Thoracic aorta (tissue), 2 donors: ENCODE results near the gene KCNIP1. TPM values are rescaled to one million over a fixed set of nuclear protein-coding genes. Genes with fewer than 3 reads are reported as not detected.

Source experiments
- ATAC-seq: fragments of 150-250 bp; one replicate; pipeline ENCODE4 v1.8.0; 2017; ENCODE audit warnings: low read depth; ENCODE audit not compliant: insufficient number of reproducible peaks, low FRiP score
- DNase-seq: peaks from one replicate; pipeline ENCODE4 v3.0.0-alpha.2; 2020; ENCODE audit warnings: low spot score
- H3K27ac ChIP-seq, 2 donors: fragments of 200-600 bp; sonication (generic); 1 replicate in 1 of 2; 2 replicates in 1 of 2; pipeline ENCODE4 v1.5.1; 2016; ENCODE audit warnings: mild to moderate bottlenecking in 2 of 2, moderate library complexity in 2 of 2
- H3K27me3 ChIP-seq: fragments of 200-600 bp; sonication (generic); replicated peaks from 2 replicates; pipeline ENCODE4 v1.6.0; 2016; ENCODE audit warnings: mild to moderate bottlenecking; ENCODE audit not compliant: insufficient read depth
- H3K36me3 ChIP-seq: fragments of 200-600 bp; sonication (generic); one replicate; pipeline ENCODE4 v1.5.1; 2016
- H3K4me1 ChIP-seq, 2 donors: fragments of 200-600 bp; sonication (generic); 1 replicate in 1 of 2; 2 replicates in 1 of 2; pipeline versions ENCODE4 v1.5.1 to v1.6.0; 2016; ENCODE audit warnings: low read depth in 2 of 2, mild to moderate bottlenecking in 1 of 2; ENCODE audit not compliant: control insufficient read depth in 1 of 2
- H3K4me3 ChIP-seq: fragments of 200-600 bp; sonication (generic); 2 replicates; pipeline ENCODE4 v1.5.1; 2016; ENCODE audit warnings: mild to moderate bottlenecking
- H3K9me3 ChIP-seq: fragments of 200-600 bp; sonication (generic); 2 replicates; pipeline ENCODE4 v1.5.1; 2016
- total RNA-seq, 2 donors: library from RNA; depleted of rRNA; stranded (reverse); fragments of >200 nt; gene quantifications; one replicate each; pipeline versions ENCODE4 v1.1.0 to v1.2.3, GENCODE V29; 2016
- TF ChIP-seq, protein P1 (sequence below): fragments of 200-600 bp; sonication (generic); IDR thresholded peaks from one replicate; pipeline ENCODE4 v1.5.1; 2019; ENCODE audit warnings: antibody characterized with exemption

The KCNIP1 gene
- total RNA-seq, 2 donors from 2014 or later: not detected

- no peaks in the 10 kb centered on the region for H3K9me3 ChIP-seq
- DNase-seq: no peak
- no peak for ATAC-seq
- no peak overlapping the region for H3K4me3 ChIP-seq
- no peak overlapping the region for H3K27ac ChIP-seq
- H3K4me1 ChIP-seq: no peaks in the 10 kb centered on the region
- H3K27me3 ChIP-seq: no peaks in the 10 kb centered on the region
- no peaks in the 10 kb centered on the region for H3K36me3 ChIP-seq
- TF ChIP-seq, protein P1, sequence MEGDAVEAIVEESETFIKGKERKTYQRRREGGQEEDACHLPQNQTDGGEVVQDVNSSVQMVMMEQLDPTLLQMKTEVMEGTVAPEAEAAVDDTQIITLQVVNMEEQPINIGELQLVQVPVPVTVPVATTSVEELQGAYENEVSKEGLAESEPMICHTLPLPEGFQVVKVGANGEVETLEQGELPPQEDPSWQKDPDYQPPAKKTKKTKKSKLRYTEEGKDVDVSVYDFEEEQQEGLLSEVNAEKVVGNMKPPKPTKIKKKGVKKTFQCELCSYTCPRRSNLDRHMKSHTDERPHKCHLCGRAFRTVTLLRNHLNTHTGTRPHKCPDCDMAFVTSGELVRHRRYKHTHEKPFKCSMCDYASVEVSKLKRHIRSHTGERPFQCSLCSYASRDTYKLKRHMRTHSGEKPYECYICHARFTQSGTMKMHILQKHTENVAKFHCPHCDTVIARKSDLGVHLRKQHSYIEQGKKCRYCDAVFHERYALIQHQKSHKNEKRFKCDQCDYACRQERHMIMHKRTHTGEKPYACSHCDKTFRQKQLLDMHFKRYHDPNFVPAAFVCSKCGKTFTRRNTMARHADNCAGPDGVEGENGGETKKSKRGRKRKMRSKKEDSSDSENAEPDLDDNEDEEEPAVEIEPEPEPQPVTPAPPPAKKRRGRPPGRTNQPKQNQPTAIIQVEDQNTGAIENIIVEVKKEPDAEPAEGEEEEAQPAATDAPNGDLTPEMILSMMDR: no peak
Measured at GRCh38 chr5:170614065-170614490, 110.3 kb downstream of the KCNIP1 start.

DNA sequence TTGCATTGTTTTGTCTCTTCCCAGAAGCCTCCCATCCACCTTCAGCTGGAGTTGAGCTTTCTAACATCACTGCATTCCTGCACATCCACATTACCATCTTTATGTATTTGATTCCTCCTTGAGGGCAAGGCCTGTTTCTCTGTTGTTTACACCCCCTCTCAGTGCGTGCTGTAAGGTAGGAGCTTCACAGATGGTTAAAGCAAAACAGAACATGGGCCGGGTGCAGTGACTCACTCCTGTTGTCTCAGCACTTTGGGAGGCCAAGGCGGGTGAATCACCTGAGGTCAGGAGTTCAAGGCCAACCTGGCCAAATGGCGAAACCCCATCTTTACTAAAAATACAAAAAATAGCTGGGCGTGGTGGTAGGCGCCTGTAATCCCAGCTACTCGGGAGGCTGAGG is 110.9 kb downstream of the KCNIP1 start:
- ATAC-seq (no peak), DNase-seq (no peak)
- TF ChIP-seq, protein P1: no peak

GRCh38 chr5:170617533-170618490 is 114.0 kb downstream of the KCNIP1 start:
- Histone ChIP-seq H3K9me3 (no peaks in the 10 kb centered on the region), H3K27ac (no peak overlapping the region), H3K27me3 (no peaks in the 10 kb centered on the region), H3K4me3 (no peak overlapping the region), H3K4me1 (no peaks in the 10 kb centered on the region), H3K36me3 (no peaks in the 10 kb centered on the region)
- TF ChIP-seq, protein P1: no peak
- DNase-seq (no peak), ATAC-seq (no peak)

More for the DNA sequence above, 110.9 kb downstream of the KCNIP1 start:
- Histone ChIP-seq H3K27ac (no peak overlapping the region), H3K4me3 (no peak overlapping the region), H3K36me3 (no peaks in the 10 kb centered on the region), H3K4me1 (no peaks in the 10 kb centered on the region), H3K9me3 (no peaks in the 10 kb centered on the region), H3K27me3 (no peaks in the 10 kb centered on the region)

- Histone ChIP-seq H3K27ac (no peak overlapping the region), H3K27me3 (no peaks in the 10 kb centered on the region), H3K4me3 (no peak overlapping the region), H3K36me3 (no peaks in the 10 kb centered on the region), H3K4me1 (no peaks in the 10 kb centered on the region), H3K9me3 (no peaks in the 10 kb centered on the region)
- ATAC-seq: no peak
- DNase-seq: no peak
- TF ChIP-seq, protein P1: no peak
Measured at GRCh38 chr5:170619869-170620268, 116.0 kb downstream of the KCNIP1 start.

- Histone ChIP-seq H3K4me3 (no peak overlapping the region), H3K27me3 (no peaks in the 10 kb centered on the region), H3K36me3 (no peaks in the 10 kb centered on the region), H3K9me3 (no peaks in the 10 kb centered on the region), H3K4me1 (no peaks in the 10 kb centered on the region), H3K27ac (no peak overlapping the region)
- DNase-seq (no peak), ATAC-seq (no peak)
- TF ChIP-seq, protein P1: no peak
Measured at GRCh38 chr5:170622933-170623332, 119.1 kb downstream of the KCNIP1 start.
